Neural crest cell (in vitro differentiated cells): Measurements from ENCODE around the gene GH2. TPM values are rescaled to one million over a fixed set of nuclear protein-coding genes. Genes with fewer than 3 reads are reported as not detected.

Source experiments
- DNase-seq: peaks from one replicate; pipeline ENCODE4 v3.0.0; 2021; ENCODE audit warnings: low read depth, mixed read lengths, low spot score
- H3K27ac Mint-ChIP-seq: one replicate; pipeline ENCODE4 v1.8.0; 2021; ENCODE audit warnings: mild to moderate bottlenecking, mixed read lengths; ENCODE audit not compliant: unreplicated experiment
- H3K27me3 Mint-ChIP-seq: 2 replicates; pipeline ENCODE4 v1.8.0; 2021; ENCODE audit warnings: low read depth, mild to moderate bottlenecking, mixed read lengths
- H3K36me3 Mint-ChIP-seq: 2 replicates; pipeline ENCODE4 v1.8.0; 2021; ENCODE audit warnings: low read depth, mild to moderate bottlenecking, mixed read lengths
- H3K4me1 Mint-ChIP-seq: 2 replicates; pipeline ENCODE4 v1.8.0; 2021; ENCODE audit warnings: mixed read lengths
- H3K4me3 Mint-ChIP-seq: one replicate; pipeline ENCODE4 v1.8.0; 2021; ENCODE audit warnings: mild to moderate bottlenecking, mixed read lengths
- H3K9me3 Mint-ChIP-seq: 2 replicates; pipeline ENCODE4 v1.8.0; 2021; ENCODE audit warnings: mixed read lengths
- total RNA-seq: library from RNA; stranded (reverse); gene quantifications from 2 replicates; pipeline ENCODE4 v1.2.1, GENCODE V29; 2021
- TF ChIP-seq, protein P1 (sequence below): fragments of 200-600 bp; sonication (generic); conservative IDR thresholded peaks from 2 replicates; pipeline ENCODE4 v1.5.0; 2021; ENCODE audit warnings: antibody characterized with exemption, mild to moderate bottlenecking

Gene GH2
- total RNA-seq, 1 donor from 2014 or later = not detected

DNA sequence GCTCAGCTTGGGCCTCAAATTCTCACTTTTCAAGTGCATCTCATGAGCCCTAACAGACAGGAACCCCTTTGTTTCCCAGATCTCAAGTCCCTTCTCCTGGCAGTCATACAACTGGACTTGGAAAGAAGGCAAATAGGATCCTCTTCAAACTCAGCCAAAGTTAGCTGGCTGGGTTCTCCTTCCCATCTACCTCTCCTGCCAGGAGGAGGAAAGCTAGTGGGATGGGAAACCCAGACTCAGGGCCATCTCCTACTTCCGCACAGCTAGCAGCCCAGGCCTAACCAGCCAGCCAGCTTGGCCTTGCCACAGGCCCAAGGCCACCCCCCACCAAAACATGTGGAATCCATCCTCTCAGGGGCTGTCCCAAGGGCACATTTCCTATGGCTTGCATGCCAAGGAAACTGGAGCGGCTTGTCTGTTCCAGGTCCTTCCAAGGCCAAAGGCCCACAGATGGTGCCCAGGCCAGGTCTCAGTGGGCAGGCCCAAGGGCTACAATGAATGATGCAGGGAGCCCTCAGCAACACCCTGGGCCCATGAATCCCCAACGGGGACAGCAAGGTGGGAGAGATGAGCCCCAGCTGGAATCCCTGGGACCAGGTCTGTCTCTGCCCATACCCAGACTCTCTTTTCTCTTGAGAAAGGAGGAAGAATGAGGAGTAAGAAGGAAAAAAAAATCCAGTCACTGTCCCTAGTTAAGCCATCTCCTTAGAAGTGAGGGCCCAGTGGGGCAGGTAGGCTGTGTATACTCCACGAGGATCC, 41.0 kb downstream of the GH2 start:
- no peak for DNase-seq
- TF ChIP-seq, protein P1, sequence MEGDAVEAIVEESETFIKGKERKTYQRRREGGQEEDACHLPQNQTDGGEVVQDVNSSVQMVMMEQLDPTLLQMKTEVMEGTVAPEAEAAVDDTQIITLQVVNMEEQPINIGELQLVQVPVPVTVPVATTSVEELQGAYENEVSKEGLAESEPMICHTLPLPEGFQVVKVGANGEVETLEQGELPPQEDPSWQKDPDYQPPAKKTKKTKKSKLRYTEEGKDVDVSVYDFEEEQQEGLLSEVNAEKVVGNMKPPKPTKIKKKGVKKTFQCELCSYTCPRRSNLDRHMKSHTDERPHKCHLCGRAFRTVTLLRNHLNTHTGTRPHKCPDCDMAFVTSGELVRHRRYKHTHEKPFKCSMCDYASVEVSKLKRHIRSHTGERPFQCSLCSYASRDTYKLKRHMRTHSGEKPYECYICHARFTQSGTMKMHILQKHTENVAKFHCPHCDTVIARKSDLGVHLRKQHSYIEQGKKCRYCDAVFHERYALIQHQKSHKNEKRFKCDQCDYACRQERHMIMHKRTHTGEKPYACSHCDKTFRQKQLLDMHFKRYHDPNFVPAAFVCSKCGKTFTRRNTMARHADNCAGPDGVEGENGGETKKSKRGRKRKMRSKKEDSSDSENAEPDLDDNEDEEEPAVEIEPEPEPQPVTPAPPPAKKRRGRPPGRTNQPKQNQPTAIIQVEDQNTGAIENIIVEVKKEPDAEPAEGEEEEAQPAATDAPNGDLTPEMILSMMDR = no peak
- Mint-ChIP-seq H3K4me3 (peak overlapping the region; percentile 99), H3K36me3 (no peaks in the 10 kb centered on the region), H3K27ac (peak overlapping the region; percentile 81), H3K9me3 (no peaks in the 10 kb centered on the region), H3K4me1 (peaks cover 35% of the 10 kb centered on the region), H3K27me3 (no peaks in the 10 kb centered on the region)

DNA sequence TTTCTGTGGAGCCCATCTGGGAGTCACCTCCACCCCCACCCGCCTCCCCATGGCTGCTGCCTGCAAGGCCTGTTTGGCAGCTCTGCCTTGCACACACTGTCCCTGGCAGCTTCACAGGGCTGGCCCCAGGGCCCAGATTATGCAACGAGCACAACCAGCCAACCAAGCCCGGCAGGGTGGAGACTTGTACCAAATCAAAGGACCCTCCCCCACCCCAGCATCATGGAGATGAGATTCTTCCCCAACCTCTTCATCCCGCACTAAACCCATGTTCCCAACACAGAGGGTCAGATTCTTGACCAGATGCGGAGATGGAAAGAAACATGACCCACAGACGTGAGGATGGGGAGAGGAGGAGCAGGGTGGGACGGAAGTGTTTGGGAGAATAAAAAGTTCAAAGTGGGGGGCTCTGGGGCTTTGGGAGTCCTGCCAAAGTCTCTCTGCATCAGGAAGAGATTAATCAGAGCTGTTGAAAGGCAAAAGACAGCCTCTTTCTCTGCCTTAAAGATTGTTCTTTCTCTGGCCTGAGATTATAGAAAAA, 43.0 kb downstream of the GH2 start:
- no peak for DNase-seq
- Mint-ChIP-seq H3K9me3 (no peaks in the 10 kb centered on the region), H3K4me3 (peak overlapping the region; percentile 15)

DNA sequence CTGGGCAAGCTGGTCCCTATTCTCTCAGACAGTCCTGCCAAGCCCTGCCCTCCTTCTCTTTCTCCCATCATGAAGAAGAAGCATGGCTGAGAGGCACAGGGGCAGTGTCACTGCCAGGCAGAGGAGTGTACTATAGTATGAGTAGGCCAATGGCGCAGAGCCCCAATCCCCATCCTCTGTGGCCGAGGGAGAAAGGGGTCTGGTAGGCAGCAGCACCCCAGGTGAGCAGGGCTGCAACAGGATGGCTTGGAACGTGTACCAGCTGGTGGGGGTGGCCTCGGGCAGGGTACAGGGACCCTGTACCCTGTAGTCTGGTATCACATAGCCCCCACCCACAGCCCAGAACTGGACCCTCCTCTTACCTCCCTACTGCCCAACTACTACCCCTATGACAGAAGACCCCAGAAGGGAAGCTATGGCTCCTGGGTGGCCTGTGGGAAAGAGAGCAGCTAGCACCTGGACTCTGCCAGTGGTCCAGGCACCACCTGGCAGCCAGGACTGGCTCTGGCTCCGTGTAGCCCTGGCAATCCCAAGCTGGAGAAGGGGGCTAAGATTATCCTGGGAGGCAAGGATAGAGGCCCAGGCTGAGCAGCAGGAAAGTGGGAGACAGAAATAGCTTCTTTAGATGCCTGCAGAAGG, 43.7 kb downstream of the GH2 start:
- Mint-ChIP-seq H3K9me3 (no peaks in the 10 kb centered on the region), H3K4me1 (peaks cover 28% of the 10 kb centered on the region), H3K4me3 (peak overlapping the region; percentile 31), H3K36me3 (peaks cover 2% of the 10 kb centered on the region), H3K27me3 (no peaks in the 10 kb centered on the region), H3K27ac (no peak overlapping the region)
- no peak for DNase-seq
- TF ChIP-seq, protein P1 = no peak

More for the DNA sequence above, 43.0 kb downstream of the GH2 start:
- peaks cover 2% of the 10 kb centered on the region for H3K36me3 Mint-ChIP-seq
- TF ChIP-seq, protein P1 = no peak
- peaks cover 30% of the 10 kb centered on the region for H3K4me1 Mint-ChIP-seq
- H3K27ac Mint-ChIP-seq = peak overlapping the region; percentile 16
- no peaks in the 10 kb centered on the region for H3K27me3 Mint-ChIP-seq

DNA sequence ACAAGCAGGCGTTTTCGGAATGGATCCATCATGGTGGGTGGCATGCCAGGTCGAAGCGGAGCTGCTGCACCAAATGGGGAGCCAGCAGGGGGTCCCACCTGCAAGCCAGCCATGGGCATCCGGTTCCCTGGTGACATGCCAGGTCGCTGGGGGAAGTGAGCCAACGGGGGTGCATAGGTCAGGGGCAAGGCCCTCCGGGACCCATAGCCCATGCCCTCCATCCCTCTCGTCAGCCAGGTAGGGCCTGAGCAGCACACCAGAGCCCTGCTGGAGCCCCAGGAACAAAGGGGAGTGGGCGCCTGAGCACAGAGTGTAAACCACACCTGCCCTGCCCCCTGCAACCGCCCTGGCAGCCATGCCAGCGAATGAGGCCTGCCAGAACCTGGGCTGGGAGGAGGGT, 44.3 kb downstream of the GH2 start:
- no peak for DNase-seq
- Mint-ChIP-seq H3K27ac (no peak overlapping the region), H3K4me1 (peaks cover 28% of the 10 kb centered on the region), H3K27me3 (no peaks in the 10 kb centered on the region), H3K4me3 (no peak overlapping the region), H3K36me3 (peaks cover 2% of the 10 kb centered on the region), H3K9me3 (no peaks in the 10 kb centered on the region)
- TF ChIP-seq, protein P1 = no peak

DNA sequence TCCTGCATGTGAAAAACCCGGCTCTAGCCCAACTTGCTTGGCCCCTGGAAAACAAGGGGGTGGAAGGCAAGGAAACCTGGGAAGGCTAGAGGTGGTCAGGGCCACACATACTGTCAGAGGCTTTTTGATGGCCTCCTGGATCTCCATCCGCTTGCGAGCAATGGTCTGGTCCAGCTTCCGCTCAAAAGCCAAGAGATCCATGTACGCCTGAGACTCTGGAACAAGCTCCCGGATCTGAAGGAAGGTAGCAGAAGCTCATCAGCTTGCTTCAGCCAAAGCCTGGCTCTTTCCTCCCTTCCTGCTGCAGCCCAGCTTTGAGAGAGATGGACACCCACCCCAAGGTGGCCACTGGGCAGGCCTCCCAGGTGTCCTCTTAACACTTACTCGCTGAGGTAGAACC, 44.9 kb downstream of the GH2 start:
- no peak for DNase-seq
- no peak overlapping the region for H3K27ac Mint-ChIP-seq
- peaks cover 3% of the 10 kb centered on the region for H3K36me3 Mint-ChIP-seq
- TF ChIP-seq, protein P1 = no peak
- H3K4me3 Mint-ChIP-seq = peak overlapping the region; percentile 59
- H3K27me3 Mint-ChIP-seq = no peaks in the 10 kb centered on the region
- peaks cover 28% of the 10 kb centered on the region for H3K4me1 Mint-ChIP-seq
- H3K9me3 Mint-ChIP-seq = no peaks in the 10 kb centered on the region
